H1 (cell line): Measurements from ENCODE around the gene HMGCLL1. TPM values are rescaled to one million over a fixed set of nuclear protein-coding genes. Genes with fewer than 3 reads are reported as not detected.

Experiments
- CTCF ChIA-PET: fragments of 300-600 bp; sonication (Branson Sonifier 250); formaldehyde crosslinking; loops from one replicate; lab custom pipeline; 2021; ENCODE audit not compliant: partially characterized antibody; lab: Charles Lee
- POLR2A ChIA-PET: fragments of 300-600 bp; sonication (Branson Sonifier 250); formaldehyde crosslinking; loops from one replicate; lab custom pipeline; 2021; ENCODE audit warnings: inconsistent platforms; ENCODE audit not compliant: partially characterized antibody; lab: Charles Lee
- DNase-seq, 2 experiments: peaks; one replicate each; pipeline versions ENCODE4 v3.0.0 to v3.0.0-alpha.2; 2010 to 2022; ENCODE audit warnings: low spot score in 2 of 2, low read depth in 1 of 2, mixed read lengths in 1 of 2
- FAIRE-seq: peaks from 2 replicates; lab custom pipeline; 2011; peaks lifted over from hg19 to GRCh38; lab: Jason Lieb, UNC
- H2AFZ ChIP-seq: 2 replicates; pipeline ENCODE4 v1.8.1; 2012; ENCODE audit warnings: low read length, inconsistent platforms
- H2AK5ac ChIP-seq: 2 replicates; pipeline ENCODE4 v1.6.1; 2013; ENCODE audit warnings: low read depth, low read length
- H2BK120ac ChIP-seq: replicated peaks from 2 replicates; pipeline ENCODE3; 2013; ENCODE audit warnings: low read depth, low read length, inconsistent platforms
- H2BK12ac ChIP-seq: 2 replicates; pipeline ENCODE4 v1.6.1; 2013; ENCODE audit warnings: low read depth, low read length
- H2BK15ac ChIP-seq: 2 replicates; pipeline ENCODE4 v1.6.1; 2013; ENCODE audit warnings: low read length
- H2BK20ac ChIP-seq: 2 replicates; pipeline ENCODE4 v1.6.1; 2013; ENCODE audit warnings: low read length
- H2BK5ac ChIP-seq: 2 replicates; pipeline ENCODE4 v1.6.1; 2013; ENCODE audit warnings: low read depth, low read length
- H3K14ac ChIP-seq: 2 replicates; pipeline ENCODE4 v1.6.1; 2013; ENCODE audit warnings: inconsistent platforms; ENCODE audit not compliant: insufficient read length
- H3K18ac ChIP-seq: 2 replicates; pipeline ENCODE4 v1.6.1; 2013; ENCODE audit warnings: low read length; ENCODE audit errors: extremely low read depth
- H3K23ac ChIP-seq: 2 replicates; pipeline ENCODE4 v1.6.1; 2013; ENCODE audit warnings: inconsistent platforms; ENCODE audit not compliant: insufficient read length
- H3K23me2 ChIP-seq: 2 replicates; pipeline ENCODE4 v1.6.1; 2013; ENCODE audit warnings: low read depth, low read length
- H3K27ac ChIP-seq: 2 replicates; pipeline ENCODE4 v1.6.1; 2011; ENCODE audit warnings: low read depth, low read length, inconsistent platforms
- H3K27me3 ChIP-seq, 4 experiments: replicated peaks in 1 of 4; 1 replicate in 1 of 4; 2 replicates in 3 of 4; pipeline versions ENCODE4 v1.6.1 to v1.8.1; 2011 to 2013; ENCODE audit warnings: low read length in 3 of 4, mild to moderate bottlenecking in 3 of 4, inconsistent platforms in 2 of 4, mixed read lengths in 2 of 4, moderate library complexity in 1 of 4; ENCODE audit not compliant: control insufficient read depth in 3 of 4, insufficient read depth in 3 of 4; ENCODE audit errors: extremely low read depth in 1 of 4
- H3K36me3 ChIP-seq, 4 experiments: 2 replicates each; pipeline versions ENCODE4 v1.6.1 to v1.8.1; 2011 to 2013; ENCODE audit warnings: mild to moderate bottlenecking in 4 of 4, low read length in 3 of 4, moderate library complexity in 2 of 4, control low read depth in 1 of 4, inconsistent platforms in 1 of 4; ENCODE audit not compliant: insufficient read depth in 4 of 4, control insufficient read depth in 2 of 4
- H3K4ac ChIP-seq: replicated peaks from 2 replicates; pipeline ENCODE3; 2013; ENCODE audit warnings: low read length, low read depth, mixed read lengths, inconsistent platforms; ENCODE audit not compliant: insufficient read length
- H3K4me1 ChIP-seq, 4 experiments: replicated peaks in 1 of 4; 1 replicate in 1 of 4; 2 replicates in 3 of 4; pipeline versions ENCODE4 v1.6.1 to v1.8.1; 2011 to 2013; ENCODE audit warnings: low read length in 3 of 4, inconsistent platforms in 2 of 4, mixed read lengths in 1 of 4; ENCODE audit not compliant: insufficient read depth in 4 of 4, control insufficient read depth in 3 of 4
- H3K4me2 ChIP-seq, 2 experiments: 2 replicates each; pipeline versions ENCODE4 v1.6.1 to v1.8.1; 2011 to 2013; ENCODE audit warnings: low read depth in 2 of 2, low read length in 2 of 2, control low read depth in 1 of 2, inconsistent platforms in 1 of 2, mild to moderate bottlenecking in 1 of 2; ENCODE audit not compliant: insufficient read depth in 1 of 2
- H3K4me3 ChIP-seq, 4 experiments: fragments of 200-600, 300-600 bp in 1 of 4; sonication (generic), shearing (Covaris generic), sonication (Bioruptor Twin) in 1 of 4; 2 replicates each; pipeline versions ENCODE4 v1.5.1 to v1.8.1; 2011 to 2016; ENCODE audit warnings: low read length in 4 of 4, low read depth in 3 of 4, control low read depth in 2 of 4, inconsistent platforms in 2 of 4, mild to moderate bottlenecking in 2 of 4, mixed read lengths in 1 of 4, moderate library complexity in 1 of 4; ENCODE audit not compliant: insufficient read depth in 2 of 4; ENCODE audit errors: extremely low read depth in 1 of 4
- H3K56ac ChIP-seq: replicated peaks from 2 replicates; pipeline ENCODE3; 2013; ENCODE audit warnings: low read depth, mild to moderate bottlenecking, mixed read lengths, low read length, inconsistent platforms; ENCODE audit not compliant: insufficient read length
- H3K79me1 ChIP-seq: 2 replicates; pipeline ENCODE4 v1.6.1; 2013; ENCODE audit warnings: low read depth, low read length, control low read depth
- H3K79me2 ChIP-seq, 2 experiments: 2 replicates each; pipeline versions ENCODE4 v1.6.1 to v1.8.1; 2012 to 2013; ENCODE audit warnings: low read length in 2 of 2, mild to moderate bottlenecking in 2 of 2, inconsistent platforms in 1 of 2; ENCODE audit not compliant: insufficient read depth in 2 of 2, control insufficient read depth in 1 of 2
- H3K9ac ChIP-seq, 4 experiments: replicated peaks in 1 of 4; 1 replicate in 1 of 4; 2 replicates in 3 of 4; pipeline versions ENCODE4 v1.6.1 to v1.8.1; 2011 to 2013; ENCODE audit warnings: low read depth in 3 of 4, low read length in 3 of 4, control low read depth in 2 of 4, mild to moderate bottlenecking in 2 of 4, moderate library complexity in 2 of 4, inconsistent platforms in 1 of 4; ENCODE audit errors: extremely low read depth in 1 of 4
- H3K9me3 ChIP-seq, 2 experiments: 2 replicates each; pipeline versions ENCODE4 v1.6.1 to v1.8.1; 2012 to 2013; ENCODE audit warnings: mild to moderate bottlenecking in 2 of 2, moderate library complexity in 2 of 2, control low read depth in 1 of 2, inconsistent platforms in 1 of 2, low read depth in 1 of 2, low read length in 1 of 2, mixed read lengths in 1 of 2; ENCODE audit not compliant: insufficient read depth in 2 of 2
- H4K20me1 ChIP-seq, 2 experiments: replicated peaks in 1 of 2; 2 replicates each; pipeline versions ENCODE3 to v1.8.1; 2011 to 2013; ENCODE audit warnings: inconsistent platforms in 2 of 2, low read length in 2 of 2, mild to moderate bottlenecking in 1 of 2; ENCODE audit not compliant: insufficient read depth in 2 of 2, control insufficient read depth in 1 of 2
- H4K5ac ChIP-seq: 2 replicates; pipeline ENCODE4 v1.6.1; 2013; ENCODE audit warnings: low read length, low read depth, mixed read lengths, inconsistent platforms; ENCODE audit not compliant: insufficient read length
- H4K8ac ChIP-seq: 2 replicates; pipeline ENCODE4 v1.8.0; 2013; ENCODE audit warnings: mild to moderate bottlenecking, moderate library complexity, low read length, inconsistent platforms; ENCODE audit not compliant: insufficient read depth; ENCODE audit errors: extremely low read depth
- H4K91ac ChIP-seq: replicated peaks from 2 replicates; pipeline ENCODE3; 2013; ENCODE audit warnings: low read length, mixed read lengths, inconsistent platforms; ENCODE audit not compliant: insufficient read length
- BACH1 ChIP-seq: IDR thresholded peaks from 2 replicates; pipeline ENCODE4 v1.6.1; 2012; ENCODE audit warnings: low read length, improper control_type of control experiment
- BRCA1 ChIP-seq: IDR thresholded peaks from 2 replicates; pipeline ENCODE4 v1.6.1; 2012; ENCODE audit warnings: low read depth, low read length, improper control_type of control experiment
- CREB1 ChIP-seq: IDR thresholded peaks from 2 replicates; pipeline ENCODE4 v1.6.1; 2012; ENCODE audit warnings: inconsistent platforms
- EZH2 ChIP-seq: fragments of 200-600 bp; sonication (generic); IDR thresholded peaks from 2 replicates; pipeline ENCODE4 v1.7.1; 2012; ENCODE audit warnings: low read depth, mild to moderate bottlenecking, moderate library complexity, low read length, inconsistent platforms; ENCODE audit not compliant: severe bottlenecking
- POLR2A ChIP-seq, 2 experiments: IDR thresholded peaks; 1 replicate in 1 of 2; 2 replicates in 1 of 2; pipeline ENCODE4 v1.6.1; 2011; ENCODE audit warnings: low read depth in 2 of 2, low read length in 2 of 2, mild to moderate bottlenecking in 2 of 2; ENCODE audit errors: control extremely low read depth in 1 of 2
- TAF7 ChIP-seq: optimal IDR thresholded peaks from 2 replicates; pipeline ENCODE3; 2011; ENCODE audit warnings: low read depth, mild to moderate bottlenecking, inconsistent platforms, low read length, moderate library complexity, borderline replicate concordance
- TCF12 ChIP-seq: IDR thresholded peaks from 2 replicates; pipeline ENCODE4 v1.6.1; 2011; ENCODE audit warnings: low read depth, mild to moderate bottlenecking, low read length
- WGBS, 2 experiments: shearing (Covaris generic) in 1 of 2; methylation state at CpG; one replicate each; pipeline versions ENCODE4 v1.1.6 to v1.1.7; 2013 to 2015; ENCODE audit warnings: low lambda C conversion rate in 2 of 2, mixed read lengths in 2 of 2, inconsistent platforms in 1 of 2, low coverage in 1 of 2, missing lambda C conversion rate in 1 of 2; ENCODE audit not compliant: insufficient replicate concordance in 2 of 2, insufficient coverage in 1 of 2, insufficient read length in 1 of 2; ENCODE audit errors: extremely low coverage in 1 of 2, missing lambda C conversion rate in 1 of 2; 5-methylcytosine and 5-hydroxymethylcytosine counted together
- polyA plus RNA-seq, 7 experiments: library from polyadenylated mRNA; depleted of rRNA in 3 of 7; stranded (reverse) in 5 of 7; unstranded in 2 of 7; fragments of >200 nt in 5 of 7; fragments of 200-250 nt in 2 of 7; gene quantifications; 1 replicate in 5 of 7; 2 replicates in 1 of 7; 4 replicates in 1 of 7; pipeline versions ENCODE4 v1.2.1 to v1.2.3, GENCODE V29; 2011 to 2013; ENCODE audit warnings: missing spikeins in 2 of 7, mixed read lengths in 2 of 7
- total RNA-seq: library from RNA; stranded (reverse); fragmentation: NEBNext Ultra II Directional; extraction: Animal tissue kit (Norgen Biotek cat#: 25700); gene quantifications from 2 replicates; pipeline ENCODE4 v1.2.1, GENCODE V29; 2021

Gene HMGCLL1
- total and polyA plus RNA-seq, 2 of the 8 experiments (the other 6 are each of a cell fraction or from before 2014, with no cell fraction given) = 0.06 to 0.41 TPM

- Histone ChIP-seq H3K23me2 (no peaks in the 10 kb centered on the region), H3K4me3 (no peak overlapping the region), H3K79me2 (no peaks in the 10 kb centered on the region), H3K9ac (no peak overlapping the region), H2BK20ac (no peak overlapping the region), H4K91ac (no peak overlapping the region), H4K20me1 (no peaks in the 10 kb centered on the region), H3K4me1 (no peaks in the 10 kb centered on the region), H2BK120ac (no peak overlapping the region), H3K27me3 (no peaks in the 10 kb centered on the region), H3K4me2 (no peak overlapping the region), H3K18ac (no peak overlapping the region), H4K5ac (no peak overlapping the region), H3K27ac (no peak overlapping the region), H3K4ac (no peak overlapping the region), H3K79me1 (no peaks in the 10 kb centered on the region), H2BK15ac (no peak overlapping the region), H2BK5ac (no peak overlapping the region), H3K23ac (no peak overlapping the region), H3K14ac (no peak overlapping the region), H3K36me3 (no peaks in the 10 kb centered on the region), H2BK12ac (no peak overlapping the region), H3K9me3 (no peaks in the 10 kb centered on the region; a peak in 1 of 4 replicates), H3K56ac (no peak overlapping the region), H2AFZ (no peak overlapping the region), H4K8ac (no peak overlapping the region), H2AK5ac (no peak overlapping the region)
- FAIRE-seq (no peak), DNase-seq (no peak)
- no peak for TF ChIP-seq EZH2
- no peak for TF ChIP-seq TAF7
- no peak for TF ChIP-seq POLR2A (IDR thresholded peaks at IDR 0.05; ENCODE audit: control extremely low read depth in 1 of 2, low read depth in 2 of 2, low read length in 2 of 2)
- no peak for TF ChIP-seq TCF12
- TF ChIP-seq BRCA1 = no peak
- no peak for TF ChIP-seq CREB1
- no peak for TF ChIP-seq BACH1
- ChIA-PET CTCF (no interaction called here), POLR2A (no interaction called here)
- 99% methylated on average over 5 of the region's 5 CpGs; no CpG with 5 or more reads in 1 of the 2 experiments for WGBS, 2 experiments
Observed at GRCh38 chr6:55469951-55470366, 109.0 kb downstream of the HMGCLL1 start.
